ENCODE data around the gene TFDP2.
"Not testable (repeated sequence)": the region's sequence is repeated elsewhere in the genome, so short reads cannot be mapped to it uniquely, and the experiment has no call there.

Gene TFDP2

GRCh38 chr3:141933421-141934300, 215.7 kb downstream of the TFDP2 start:
- TF ChIP-seq, protein P1, sequence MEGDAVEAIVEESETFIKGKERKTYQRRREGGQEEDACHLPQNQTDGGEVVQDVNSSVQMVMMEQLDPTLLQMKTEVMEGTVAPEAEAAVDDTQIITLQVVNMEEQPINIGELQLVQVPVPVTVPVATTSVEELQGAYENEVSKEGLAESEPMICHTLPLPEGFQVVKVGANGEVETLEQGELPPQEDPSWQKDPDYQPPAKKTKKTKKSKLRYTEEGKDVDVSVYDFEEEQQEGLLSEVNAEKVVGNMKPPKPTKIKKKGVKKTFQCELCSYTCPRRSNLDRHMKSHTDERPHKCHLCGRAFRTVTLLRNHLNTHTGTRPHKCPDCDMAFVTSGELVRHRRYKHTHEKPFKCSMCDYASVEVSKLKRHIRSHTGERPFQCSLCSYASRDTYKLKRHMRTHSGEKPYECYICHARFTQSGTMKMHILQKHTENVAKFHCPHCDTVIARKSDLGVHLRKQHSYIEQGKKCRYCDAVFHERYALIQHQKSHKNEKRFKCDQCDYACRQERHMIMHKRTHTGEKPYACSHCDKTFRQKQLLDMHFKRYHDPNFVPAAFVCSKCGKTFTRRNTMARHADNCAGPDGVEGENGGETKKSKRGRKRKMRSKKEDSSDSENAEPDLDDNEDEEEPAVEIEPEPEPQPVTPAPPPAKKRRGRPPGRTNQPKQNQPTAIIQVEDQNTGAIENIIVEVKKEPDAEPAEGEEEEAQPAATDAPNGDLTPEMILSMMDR (IDR thresholded peaks at IDR 0.05; ENCODE audit: low read depth, low read length, missing control alignments): no peak
- no peak overlapping the region for H3K4me3 ChIP-seq (ENCODE audit: low read depth, low read length)
- no peak for DNase-seq (ENCODE audit: low read depth)

GRCh38 chr3:141930801-141931200, 218.5 kb downstream of the TFDP2 start:
- no peak overlapping the region for H3K4me3 ChIP-seq (ENCODE audit: low read depth, low read length)
- DNase-seq (ENCODE audit: low read depth): no peak
- TF ChIP-seq, protein P1 (IDR thresholded peaks at IDR 0.05; ENCODE audit: low read depth, low read length, missing control alignments): no peak

- no peak overlapping the region for H3K4me3 ChIP-seq (ENCODE audit: low read depth, low read length)
- TF ChIP-seq, protein P1 (IDR thresholded peaks at IDR 0.05; ENCODE audit: low read depth, low read length, missing control alignments): no peak
- no peak for DNase-seq (ENCODE audit: low read depth)
Measured at GRCh38 chr3:141929341-141929995, 219.9 kb downstream of the TFDP2 start.

- H3K4me3 ChIP-seq (ENCODE audit: low read depth, low read length): no peak overlapping the region
- DNase-seq (ENCODE audit: low read depth): no peak
- TF ChIP-seq, protein P1 (IDR thresholded peaks at IDR 0.05; ENCODE audit: low read depth, low read length, missing control alignments): no peak
Measured at GRCh38 chr3:141928631-141929270, 220.6 kb downstream of the TFDP2 start.

DNA sequence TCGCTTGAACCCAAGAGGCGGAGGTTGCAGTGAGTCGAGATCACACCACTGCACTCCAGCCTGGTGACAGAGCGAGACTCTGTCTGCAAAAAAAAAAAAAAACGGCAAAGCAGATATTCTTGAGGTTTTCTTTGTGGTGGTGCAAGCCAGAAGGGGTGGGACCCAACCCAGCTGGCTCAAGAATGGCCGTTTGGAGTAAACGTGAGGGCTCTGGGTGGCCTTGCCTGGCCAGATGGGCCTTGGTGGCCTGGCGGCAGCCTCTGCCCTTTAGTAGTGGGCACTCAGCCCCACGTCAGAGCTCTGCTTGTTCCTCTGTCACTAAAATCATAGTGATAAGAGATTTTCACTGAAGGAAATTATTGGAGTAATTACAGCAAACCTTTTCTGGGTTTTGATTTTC, 222.4 kb downstream of the TFDP2 start:
- TF ChIP-seq, protein P1 (IDR thresholded peaks at IDR 0.05; ENCODE audit: low read depth, low read length, missing control alignments): no peak
- no peak for DNase-seq (ENCODE audit: low read depth)
- H3K4me3 ChIP-seq (ENCODE audit: low read depth, low read length): no peak overlapping the region

GRCh38 chr3:141925677-141926076, 223.7 kb downstream of the TFDP2 start:
- DNase-seq (ENCODE audit: low read depth); H3K4me3 ChIP-seq (ENCODE audit: low read depth, low read length): not testable (repeated sequence)

DNA sequence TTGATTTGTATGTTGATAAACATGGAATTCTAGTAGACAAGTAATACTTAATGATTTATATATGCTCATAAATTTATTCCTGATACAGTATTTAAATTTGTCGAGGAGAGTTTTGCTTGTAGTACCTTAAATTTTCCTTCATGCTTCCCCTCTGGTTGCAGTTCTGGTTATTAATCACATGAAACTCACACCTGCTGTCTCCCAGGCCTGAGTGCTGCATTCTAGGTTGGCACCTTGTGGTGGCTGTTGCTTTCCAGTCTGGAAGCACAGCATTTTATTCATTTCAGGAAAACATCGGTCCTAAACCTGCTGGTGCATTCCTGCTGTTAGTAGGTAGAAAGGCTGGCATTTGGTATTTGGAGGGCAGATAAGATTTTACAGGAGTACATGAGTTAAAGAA, 228.0 kb downstream of the TFDP2 start:
- no peak overlapping the region for H3K4me3 ChIP-seq (ENCODE audit: low read depth, low read length)
- TF ChIP-seq, protein P1 (IDR thresholded peaks at IDR 0.05; ENCODE audit: low read depth, low read length, missing control alignments): no peak
- DNase-seq (ENCODE audit: low read depth): no peak

Measured in GM12864 (cell line).